Tibial artery (tissue), 4 donors: ENCODE data around the gene OR4F6.
"Not testable (repeated sequence)": the region's sequence is repeated elsewhere in the genome, so short reads cannot be mapped to it uniquely, and the experiment has no call there.

Experiments
- DNase-seq, 2 donors: peaks; one replicate each; pipeline ENCODE4 v3.0.0-alpha.2; 2019
- H3K27ac ChIP-seq, 2 donors: fragments of 200-600 bp; sonication (generic) in 1 of 2; 1 replicate in 1 of 2; 2 replicates in 1 of 2; pipeline ENCODE4 v1.5.1; 2018 to 2019; ENCODE audit warnings: mild to moderate bottlenecking in 1 of 2
- H3K27me3 ChIP-seq, 2 donors: fragments of 200-600 bp; sonication (generic) in 1 of 2; one replicate each; pipeline versions ENCODE4 v1.5.1 to v1.6.0; 2016 to 2019
- H3K36me3 ChIP-seq, 3 donors: fragments of 200-600 bp; sonication (generic) in 2 of 3; one replicate each; pipeline ENCODE4 v1.5.1; 2016 to 2019; ENCODE audit warnings: mild to moderate bottlenecking in 2 of 3
- H3K4me1 ChIP-seq, 4 donors: fragments of 200-600 bp; sonication (generic) in 2 of 4; 1 replicate in 3 of 4; 2 replicates in 1 of 4; pipeline ENCODE4 v1.5.1; 2016 to 2019
- H3K4me3 ChIP-seq, 2 donors: fragments of 200-600 bp; sonication (generic) in 1 of 2; 1 replicate in 1 of 2; 2 replicates in 1 of 2; pipeline ENCODE4 v1.5.1; 2018 to 2019; ENCODE audit warnings: mild to moderate bottlenecking in 2 of 2
- H3K9me3 ChIP-seq, 3 donors: fragments of 200-600 bp; sonication (generic) in 1 of 3; one replicate each; pipeline ENCODE4 v1.5.1; 2016 to 2019
- intact Hi-C: fragments of 100-400 bp; cut with DNase I; formaldehyde crosslinking; loops from one replicate; pipeline ENCODE4 v1.15.0; 2023; ENCODE audit warnings: low total_unique reads
- TF ChIP-seq, protein P1 (sequence below), 2 experiments: fragments of 200-600 bp in 1 of 2; fragments of 450-650 bp in 1 of 2; IDR thresholded peaks; one replicate each; pipeline ENCODE4 v1.5.1; 2017 to 2019; ENCODE audit warnings: antibody characterized with exemption in 2 of 2, mild to moderate bottlenecking in 1 of 2, moderate library complexity in 1 of 2

Gene OR4F6, protein sequence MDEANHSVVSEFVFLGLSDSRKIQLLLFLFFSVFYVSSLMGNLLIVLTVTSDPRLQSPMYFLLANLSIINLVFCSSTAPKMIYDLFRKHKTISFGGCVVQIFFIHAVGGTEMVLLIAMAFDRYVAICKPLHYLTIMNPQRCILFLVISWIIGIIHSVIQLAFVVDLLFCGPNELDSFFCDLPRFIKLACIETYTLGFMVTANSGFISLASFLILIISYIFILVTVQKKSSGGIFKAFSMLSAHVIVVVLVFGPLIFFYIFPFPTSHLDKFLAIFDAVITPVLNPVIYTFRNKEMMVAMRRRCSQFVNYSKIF

GRCh38 chr15:101803209-101803608 is at the start of gene OR4F6:
TSS of gene OR4F6 (plus strand) at chr15:101803509. CDS start at chr15:101805720, 2,211 bp downstream.
- no peaks in the 10 kb centered on the region for H3K4me1 ChIP-seq
- TF ChIP-seq, protein P1, sequence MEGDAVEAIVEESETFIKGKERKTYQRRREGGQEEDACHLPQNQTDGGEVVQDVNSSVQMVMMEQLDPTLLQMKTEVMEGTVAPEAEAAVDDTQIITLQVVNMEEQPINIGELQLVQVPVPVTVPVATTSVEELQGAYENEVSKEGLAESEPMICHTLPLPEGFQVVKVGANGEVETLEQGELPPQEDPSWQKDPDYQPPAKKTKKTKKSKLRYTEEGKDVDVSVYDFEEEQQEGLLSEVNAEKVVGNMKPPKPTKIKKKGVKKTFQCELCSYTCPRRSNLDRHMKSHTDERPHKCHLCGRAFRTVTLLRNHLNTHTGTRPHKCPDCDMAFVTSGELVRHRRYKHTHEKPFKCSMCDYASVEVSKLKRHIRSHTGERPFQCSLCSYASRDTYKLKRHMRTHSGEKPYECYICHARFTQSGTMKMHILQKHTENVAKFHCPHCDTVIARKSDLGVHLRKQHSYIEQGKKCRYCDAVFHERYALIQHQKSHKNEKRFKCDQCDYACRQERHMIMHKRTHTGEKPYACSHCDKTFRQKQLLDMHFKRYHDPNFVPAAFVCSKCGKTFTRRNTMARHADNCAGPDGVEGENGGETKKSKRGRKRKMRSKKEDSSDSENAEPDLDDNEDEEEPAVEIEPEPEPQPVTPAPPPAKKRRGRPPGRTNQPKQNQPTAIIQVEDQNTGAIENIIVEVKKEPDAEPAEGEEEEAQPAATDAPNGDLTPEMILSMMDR (IDR thresholded peaks at IDR 0.05): no peak
- no peak for DNase-seq
- no peak within 1 kb of the TSS for H3K27ac ChIP-seq
- no peak within 1 kb of the TSS for H3K4me3 ChIP-seq
- intact Hi-C loops: no loop called here
- no peaks in the 10 kb centered on the region for H3K27me3 ChIP-seq
- H3K9me3 ChIP-seq: no peaks in the 10 kb centered on the region
- no peaks in the 10 kb centered on the region for H3K36me3 ChIP-seq

GRCh38 chr15:101764669-101765339 is 38.5 kb upstream of the OR4F6 start:
- H3K4me1 ChIP-seq, H3K27me3 ChIP-seq, H3K27ac ChIP-seq, H3K4me3 ChIP-seq, H3K36me3 ChIP-seq, DNase-seq, intact Hi-C loops, H3K9me3 ChIP-seq: not testable (repeated sequence)

GRCh38 chr15:101765340-101765671 is 38.0 kb upstream of the OR4F6 start:
- H3K27me3 ChIP-seq, DNase-seq, H3K4me3 ChIP-seq, H3K9me3 ChIP-seq, intact Hi-C loops, H3K4me1 ChIP-seq, H3K27ac ChIP-seq, H3K36me3 ChIP-seq: not testable (repeated sequence)

DNA sequence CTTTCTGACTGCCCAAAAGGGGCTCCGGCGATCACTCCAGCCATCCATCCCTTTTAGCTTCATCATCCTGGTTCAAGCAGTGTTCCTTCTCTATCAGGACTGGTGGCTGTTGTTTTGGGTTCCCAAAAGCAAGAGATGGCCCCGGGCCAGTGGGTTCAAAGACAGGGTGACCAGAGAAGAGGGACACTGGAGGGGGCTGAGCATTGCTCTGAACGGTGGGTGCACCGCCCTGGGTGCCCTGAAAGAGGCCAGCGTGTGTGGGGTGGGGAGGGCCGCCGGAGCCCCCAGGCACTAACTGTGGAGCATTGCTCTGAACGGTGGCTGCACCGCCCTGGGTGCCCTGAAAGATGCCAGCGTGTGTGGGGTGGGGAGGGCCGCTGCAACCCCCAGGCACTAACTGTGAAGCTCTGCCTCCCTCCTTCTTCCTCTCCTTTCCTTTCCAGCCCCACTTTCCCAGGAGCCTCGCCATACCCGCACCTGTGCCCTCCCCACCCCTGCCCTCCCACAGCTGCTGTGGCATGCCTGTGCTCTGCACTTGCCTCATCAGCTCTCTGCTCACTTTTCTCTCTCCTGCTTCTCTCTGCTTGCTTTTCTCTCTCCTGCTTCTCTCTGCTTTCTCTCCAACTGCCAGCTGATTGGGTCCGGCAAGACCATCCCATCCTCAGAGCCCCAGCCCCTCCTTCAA is 37.4 kb upstream of the OR4F6 start:
- no peaks in the 10 kb centered on the region for H3K27me3 ChIP-seq
- H3K4me1 ChIP-seq: no peaks in the 10 kb centered on the region
- H3K4me3 ChIP-seq: no peak overlapping the region
- no peaks in the 10 kb centered on the region for H3K9me3 ChIP-seq
- H3K27ac ChIP-seq: no peak overlapping the region
- intact Hi-C loops: no loop called here
- H3K36me3 ChIP-seq: no peaks in the 10 kb centered on the region
- no peak for DNase-seq
- TF ChIP-seq, protein P1 (IDR thresholded peaks at IDR 0.05): no peak

DNA sequence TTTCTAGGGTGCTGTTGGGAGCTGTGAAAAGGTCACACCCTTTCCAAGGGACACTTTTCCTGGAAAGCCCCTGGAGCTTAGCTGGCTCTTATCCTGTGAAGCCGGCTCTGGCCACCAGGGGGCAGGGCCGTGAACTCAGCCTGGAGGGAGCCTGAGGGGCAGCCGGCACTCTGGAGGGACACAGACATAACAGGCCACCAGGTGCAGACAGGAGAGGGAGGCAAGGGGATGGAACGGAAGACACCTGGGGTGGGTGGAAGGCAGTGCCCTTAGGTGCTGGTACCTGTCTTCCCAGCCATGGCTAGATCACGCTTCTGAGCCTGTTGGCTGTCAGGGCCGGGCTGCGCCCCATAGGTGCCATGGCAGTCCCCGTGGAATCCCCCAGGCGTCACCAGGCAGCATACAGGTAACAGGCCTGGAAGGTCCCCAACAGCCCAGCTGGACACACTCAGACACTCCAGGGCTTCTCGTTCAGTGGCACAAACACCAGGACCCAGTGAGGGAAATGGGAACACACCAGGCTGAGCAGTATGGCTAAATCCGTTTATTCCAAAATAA is 36.1 kb upstream of the OR4F6 start:
- H3K4me3 ChIP-seq, H3K27me3 ChIP-seq, DNase-seq, H3K9me3 ChIP-seq, intact Hi-C loops, H3K4me1 ChIP-seq, H3K36me3 ChIP-seq, H3K27ac ChIP-seq: not testable (repeated sequence)

DNA sequence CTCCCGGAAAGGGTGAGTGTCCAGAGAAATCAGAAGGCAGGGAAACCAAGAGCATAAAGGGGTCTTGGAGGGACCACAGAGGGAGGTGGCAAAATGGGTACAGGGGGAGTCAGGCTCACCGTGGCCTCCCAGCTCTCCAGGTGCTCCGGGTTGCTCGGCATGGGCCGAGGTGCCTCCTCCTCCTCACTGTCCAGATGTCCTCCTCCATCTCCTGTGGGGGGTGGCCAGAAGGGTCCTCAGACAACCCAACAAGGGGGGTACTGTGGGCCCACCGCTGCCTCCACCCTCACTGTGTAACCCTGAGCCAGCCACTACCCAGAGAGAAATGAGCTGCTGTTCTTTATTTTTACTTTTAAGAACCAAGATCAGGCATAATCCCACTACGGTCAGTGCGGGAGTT is 30.4 kb upstream of the OR4F6 start:
- Histone ChIP-seq H3K36me3 (peaks cover 0 to 12% (median 0%) of the 10 kb centered on the region in 3 donors), H3K27ac (no peak overlapping the region), H3K9me3 (no peaks in the 10 kb centered on the region), H3K4me1 (no peaks in the 10 kb centered on the region), H3K4me3 (no peak overlapping the region), H3K27me3 (no peaks in the 10 kb centered on the region)
- intact Hi-C loops: no loop called here
- no peak for DNase-seq
- TF ChIP-seq, protein P1 (IDR thresholded peaks at IDR 0.05): no peak
